ENCODE results near the gene CATSPER1.

The CATSPER1 gene

GRCh38 chr11:66026017-66026529, at the start of gene CATSPER1:
CATSPER1 (minus strand) TSS chr11:66026479; CDS start chr11:66026379, 100 bp downstream.
- TF ChIP-seq GATA2 (IDR thresholded peaks at IDR 0.05; ENCODE audit: low read depth, low read length) = no peak
- TF ChIP-seq GATA3 (IDR thresholded peaks at IDR 0.05; ENCODE audit: low read depth, low read length) = no peak

GRCh38 chr11:66075273-66075672, 49.0 kb upstream of the CATSPER1 start:
- TF ChIP-seq GATA2 (IDR thresholded peaks at IDR 0.05; ENCODE audit: low read depth, low read length) (no peak), GATA3 (IDR thresholded peaks at IDR 0.05; ENCODE audit: low read depth, low read length) (no peak)

DNA sequence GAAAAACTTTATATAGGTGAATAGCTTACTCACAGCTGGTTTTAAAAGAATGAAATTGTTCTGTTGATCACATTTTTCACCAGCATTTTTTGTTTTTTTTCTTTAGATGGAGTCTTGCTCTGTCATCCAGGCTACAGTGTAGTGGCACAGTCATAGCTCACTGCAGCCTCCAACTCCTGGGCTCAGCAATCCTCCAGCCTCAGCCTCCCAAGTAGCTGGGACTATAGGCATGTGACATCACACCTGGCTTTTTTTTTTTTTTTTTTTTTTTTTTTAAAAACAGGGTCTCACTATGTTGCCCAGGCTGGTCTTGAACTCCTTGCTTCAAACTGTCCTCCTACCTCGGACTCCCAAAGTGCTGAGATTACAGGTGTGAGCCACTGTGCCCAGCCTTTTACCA, 47.4 kb upstream of the CATSPER1 start:
- TF ChIP-seq GATA2 (IDR thresholded peaks at IDR 0.05; ENCODE audit: low read depth, low read length) (no peak), GATA3 (IDR thresholded peaks at IDR 0.05; ENCODE audit: low read depth, low read length) (no peak)

GRCh38 chr11:66072518-66072917, 46.2 kb upstream of the CATSPER1 start:
- TF ChIP-seq GATA2 (IDR thresholded peaks at IDR 0.05; ENCODE audit: low read depth, low read length) = no peak
- TF ChIP-seq GATA3 (IDR thresholded peaks at IDR 0.05; ENCODE audit: low read depth, low read length) = no peak

DNA sequence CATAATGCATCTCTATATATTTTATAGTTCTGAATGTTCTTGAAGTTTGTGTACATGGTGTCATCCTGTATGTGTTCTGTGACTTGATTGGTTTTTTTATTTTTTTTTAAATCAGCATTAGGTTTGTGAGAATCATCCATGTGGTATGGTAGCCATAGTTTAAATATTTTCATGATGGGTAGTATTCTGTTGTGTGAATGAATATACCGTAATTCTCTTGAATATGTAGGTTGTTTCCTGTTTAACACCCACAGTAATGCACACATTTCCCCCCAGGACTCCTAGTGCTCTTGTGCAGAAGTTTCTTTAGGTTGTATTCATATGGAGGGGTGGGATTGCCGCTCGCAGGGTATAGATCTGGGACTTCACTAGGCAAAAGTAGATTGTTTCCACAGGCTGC, 45.8 kb upstream of the CATSPER1 start:
- TF ChIP-seq GATA3 (IDR thresholded peaks at IDR 0.05; ENCODE audit: low read depth, low read length) = no peak
- TF ChIP-seq GATA2 (IDR thresholded peaks at IDR 0.05; ENCODE audit: low read depth, low read length) = no peak

GRCh38 chr11:66071381-66071801, 45.1 kb upstream of the CATSPER1 start:
- TF ChIP-seq GATA3 (IDR thresholded peaks at IDR 0.05; ENCODE audit: low read depth, low read length) (no peak), GATA2 (IDR thresholded peaks at IDR 0.05; ENCODE audit: low read depth, low read length) (no peak)

- TF ChIP-seq GATA3 (IDR thresholded peaks at IDR 0.05; ENCODE audit: low read depth, low read length) (no peak), GATA2 (IDR thresholded peaks at IDR 0.05; ENCODE audit: low read depth, low read length) (no peak)
Observed at GRCh38 chr11:66070604-66071380, 44.5 kb upstream of the CATSPER1 start.

DNA sequence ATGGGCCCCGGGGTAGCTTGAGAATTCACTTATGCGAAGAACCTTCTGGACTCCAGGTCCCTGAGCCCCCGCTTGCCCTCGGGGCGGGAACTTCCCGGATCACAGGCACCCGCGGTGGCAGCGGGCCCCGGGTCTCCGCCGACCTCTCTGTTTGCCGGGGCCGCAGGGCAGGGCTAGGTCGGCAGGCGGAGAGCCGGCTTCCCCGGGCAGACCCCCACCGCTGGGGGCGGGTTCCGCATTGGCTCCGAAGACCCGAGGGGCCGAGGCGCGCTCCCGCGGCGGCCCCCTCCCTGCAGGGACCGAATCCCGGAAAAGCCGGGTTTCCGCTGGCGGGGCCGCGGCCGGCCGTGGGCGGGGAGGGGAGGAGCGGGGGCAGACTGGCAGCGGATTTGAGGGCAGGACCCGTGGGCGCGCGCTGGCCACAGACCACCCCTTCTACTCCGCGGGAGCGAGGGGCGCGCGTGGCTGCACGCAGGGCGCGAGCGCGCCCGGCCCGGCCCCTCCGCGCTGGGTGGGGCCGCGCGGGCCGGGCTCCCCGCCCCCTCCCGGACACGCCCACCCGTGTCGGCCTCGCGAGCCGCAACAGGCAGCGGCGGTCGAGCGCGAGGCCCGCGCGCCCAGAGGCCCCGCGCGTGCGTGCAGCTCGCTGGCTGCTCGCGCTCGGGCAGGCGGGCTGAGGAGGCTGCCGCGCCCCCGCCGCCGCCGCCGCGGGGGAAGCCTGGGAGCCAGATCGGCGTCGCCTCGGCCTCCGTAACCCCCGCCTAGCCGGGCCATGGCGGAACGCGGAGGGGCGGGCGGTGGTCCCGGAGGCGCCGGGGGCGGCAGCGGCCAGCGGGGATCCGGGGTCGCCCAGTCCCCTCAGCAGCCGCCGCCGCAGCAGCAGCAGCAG, 43.7 kb upstream of the CATSPER1 start, which contains the start of gene PACS1:
PACS1 (plus strand) TSS at position 558 of the 889 bp plus-strand sequence; CDS start at position 773, 215 bp downstream.
- TF ChIP-seq GATA3 (IDR thresholded peaks at IDR 0.05; ENCODE audit: low read depth, low read length) (no peak), GATA2 (IDR thresholded peaks at IDR 0.05; ENCODE audit: low read depth, low read length) (no peak)

GRCh38 chr11:66068923-66069714, 42.8 kb upstream of the CATSPER1 start:
- TF ChIP-seq GATA3 (IDR thresholded peaks at IDR 0.05; ENCODE audit: low read depth, low read length) (no peak), GATA2 (IDR thresholded peaks at IDR 0.05; ENCODE audit: low read depth, low read length) (no peak)

GRCh38 chr11:66068154-66068821, 42.0 kb upstream of the CATSPER1 start:
- TF ChIP-seq GATA2 (IDR thresholded peaks at IDR 0.05; ENCODE audit: low read depth, low read length) (no peak), GATA3 (IDR thresholded peaks at IDR 0.05; ENCODE audit: low read depth, low read length) (no peak)

- TF ChIP-seq GATA3 (IDR thresholded peaks at IDR 0.05; ENCODE audit: low read depth, low read length) = no peak
- TF ChIP-seq GATA2 (IDR thresholded peaks at IDR 0.05; ENCODE audit: low read depth, low read length) = no peak
Observed at GRCh38 chr11:66067640-66068039, 41.4 kb upstream of the CATSPER1 start.

DNA sequence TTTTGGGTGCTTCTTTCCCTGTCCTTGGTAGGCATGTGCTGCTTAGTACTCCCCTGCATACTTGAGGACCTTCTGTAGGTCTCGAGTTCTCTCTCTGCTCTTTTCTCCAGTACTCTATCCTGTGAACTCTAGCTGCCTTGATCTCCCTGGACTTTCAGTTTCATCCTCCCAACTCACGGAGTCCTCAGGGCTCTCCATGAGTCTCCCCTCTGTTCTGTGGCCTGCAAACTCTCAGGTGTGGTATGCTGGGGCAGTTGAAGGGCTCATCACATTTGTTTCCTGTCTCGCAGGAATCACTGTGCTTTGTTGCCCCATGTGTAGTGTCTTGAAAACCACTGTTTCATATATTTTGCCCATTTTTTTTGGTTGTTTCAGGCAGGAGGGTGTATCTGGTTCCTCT, 40.5 kb upstream of the CATSPER1 start:
- TF ChIP-seq GATA2 (IDR thresholded peaks at IDR 0.05; ENCODE audit: low read depth, low read length) (no peak), GATA3 (IDR thresholded peaks at IDR 0.05; ENCODE audit: low read depth, low read length) (no peak)

DNA sequence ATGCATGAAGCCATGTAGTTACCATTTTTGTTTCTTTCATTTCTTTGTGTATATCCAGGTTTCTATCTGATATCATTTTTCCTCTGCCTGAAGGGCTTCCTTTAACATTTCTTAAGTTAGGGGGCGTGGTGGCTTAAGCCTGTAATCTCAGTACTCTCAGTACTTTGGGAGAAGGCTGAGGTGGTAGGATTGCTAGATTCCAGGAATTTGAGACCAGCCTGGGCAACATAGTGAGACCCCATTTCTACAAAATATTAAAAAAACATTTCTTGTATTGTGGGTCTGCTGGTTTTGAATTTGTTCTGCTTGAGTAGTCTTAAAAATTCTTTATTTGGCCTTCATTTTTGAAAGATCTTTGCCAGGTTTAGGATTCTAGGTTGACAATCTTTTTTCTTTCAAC, 38.3 kb upstream of the CATSPER1 start:
- TF ChIP-seq GATA2 (IDR thresholded peaks at IDR 0.05; ENCODE audit: low read depth, low read length) = no peak
- TF ChIP-seq GATA3 (IDR thresholded peaks at IDR 0.05; ENCODE audit: low read depth, low read length) = no peak

All from SH-SY5Y (cell line).